Stimulated activated CD4-positive, alpha-beta T cell treated with anti-CD3 and anti-CD28 coated beads, Interleukin-1b, Interleukin-23, amount 100 ng/mL, for 1 hour (primary cell): ENCODE measurements around the gene NBPF8.
"Not testable (repeated sequence)": the region's sequence is repeated elsewhere in the genome, so short reads cannot be mapped to it uniquely, and the experiment has no call there.

ENCODE experiments used
- DNase-seq, 2 donors: peaks; one replicate each; pipeline ENCODE4 v3.0.0-alpha.2; 2020; ENCODE audit warnings: low read depth in 2 of 2

NBPF8 gene, protein sequence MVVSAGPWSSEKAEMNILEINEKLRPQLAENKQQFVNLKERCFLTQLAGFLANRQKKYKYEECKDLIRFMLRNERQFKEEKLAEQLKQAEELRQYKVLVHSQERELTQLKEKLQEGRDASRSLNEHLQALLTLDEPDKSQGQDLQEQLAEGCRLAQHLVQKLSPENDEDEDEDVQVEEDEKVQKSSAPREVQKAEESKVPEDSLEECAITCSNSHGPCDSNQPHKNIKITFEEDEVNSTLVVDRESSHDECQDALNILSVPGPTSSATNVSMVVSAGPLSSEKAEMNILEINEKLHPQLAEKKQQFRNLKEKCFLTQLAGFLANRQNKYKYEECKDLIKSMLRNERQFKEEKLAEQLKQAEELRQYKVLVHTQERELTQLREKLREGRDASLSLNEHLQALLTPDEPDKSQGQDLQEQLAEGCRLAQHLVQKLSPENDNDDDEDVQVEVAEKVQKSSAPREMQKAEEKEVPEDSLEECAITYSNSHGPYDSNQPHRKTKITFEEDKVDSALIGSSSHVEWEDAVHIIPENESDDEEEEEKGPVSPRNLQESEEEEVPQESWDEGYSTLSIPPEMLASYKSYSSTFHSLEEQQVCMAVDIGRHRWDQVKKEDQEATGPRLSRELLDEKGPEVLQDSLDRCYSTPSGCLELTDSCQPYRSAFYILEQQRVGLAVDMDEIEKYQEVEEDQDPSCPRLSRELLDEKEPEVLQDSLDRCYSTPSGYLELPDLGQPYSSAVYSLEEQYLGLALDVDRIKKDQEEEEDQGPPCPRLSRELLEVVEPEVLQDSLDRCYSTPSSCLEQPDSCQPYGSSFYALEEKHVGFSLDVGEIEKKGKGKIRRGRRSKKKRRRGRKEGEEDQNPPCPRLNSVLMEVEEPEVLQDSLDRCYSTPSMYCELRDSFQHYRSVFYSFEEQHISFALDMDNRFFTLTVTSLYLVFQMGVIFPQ

DNA sequence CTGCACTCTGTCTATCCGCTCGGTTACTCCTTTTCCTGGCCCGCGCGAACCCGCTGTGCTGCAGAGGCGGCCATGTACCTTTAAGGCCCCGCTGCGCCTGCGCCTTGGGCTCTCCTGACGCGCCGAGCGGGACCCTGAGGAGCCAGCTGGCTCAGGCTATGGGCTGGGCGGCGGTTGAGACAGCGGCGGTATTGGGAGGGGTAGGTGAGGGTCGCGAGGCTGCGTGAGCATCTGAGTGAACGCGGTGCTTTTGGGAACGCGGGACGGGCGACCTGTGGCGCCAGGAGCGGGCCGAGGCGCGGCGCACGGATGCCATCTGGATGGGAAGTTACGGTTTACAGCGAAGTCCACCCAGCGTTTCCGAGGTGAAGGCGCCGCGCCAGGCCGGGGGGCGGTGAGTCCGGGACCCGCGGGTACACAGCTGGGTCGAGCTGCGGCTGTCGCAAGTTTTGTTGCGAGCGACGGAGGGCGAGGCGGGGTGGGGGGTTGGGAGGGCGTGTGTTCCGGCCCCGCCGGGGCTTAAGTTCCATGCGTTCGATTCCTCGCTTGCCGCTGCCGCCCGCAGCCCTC, at the start of gene NBPF8:
TSS of gene NBPF8 (plus strand) at position 125 of the 570 bp plus-strand sequence. CDS start 21,488 bp downstream, outside the sequence.
- peak; percentile 16 to 34 for DNase-seq

DNA sequence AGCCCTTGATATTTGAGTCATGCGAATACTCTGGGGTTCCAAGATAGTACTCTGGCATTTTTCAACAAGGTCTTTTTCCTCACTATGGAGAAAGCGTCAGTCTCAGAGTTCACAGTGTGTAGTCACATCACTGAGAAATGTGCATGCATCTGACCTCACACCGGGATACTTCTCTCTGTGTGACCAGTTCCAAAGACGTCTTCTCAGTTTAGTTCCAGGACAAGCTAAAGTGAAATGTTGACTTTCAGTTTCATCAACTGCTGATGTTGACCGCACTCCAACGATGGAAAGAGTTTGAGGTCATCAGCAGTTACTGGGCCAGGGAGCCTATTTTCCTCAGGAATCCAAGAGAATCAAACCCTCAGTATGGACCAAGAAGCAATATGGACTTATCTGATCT, 47.1 kb upstream of the NBPF8 start:
- not testable (repeated sequence) for DNase-seq

DNA sequence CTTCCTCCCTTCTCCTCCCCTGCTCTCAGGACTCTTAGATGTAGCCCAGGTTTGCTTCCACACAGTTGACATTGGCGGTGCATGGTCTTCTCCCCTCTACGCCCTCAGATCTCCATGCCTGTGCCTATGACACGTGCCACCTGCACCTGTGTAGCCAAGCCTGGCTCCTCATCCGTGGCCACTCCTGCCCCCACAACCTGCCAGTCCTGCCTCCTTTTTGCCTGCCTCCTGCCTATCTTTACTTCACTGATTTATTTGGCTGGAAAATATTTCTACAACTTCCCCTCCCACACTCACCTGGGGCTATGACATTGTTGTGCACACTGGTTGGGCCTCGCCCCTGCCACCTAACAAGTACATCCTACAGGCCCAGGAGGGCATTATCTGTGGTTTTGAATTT, 28.2 kb upstream of the NBPF8 start:
- not testable (repeated sequence) for DNase-seq

DNA sequence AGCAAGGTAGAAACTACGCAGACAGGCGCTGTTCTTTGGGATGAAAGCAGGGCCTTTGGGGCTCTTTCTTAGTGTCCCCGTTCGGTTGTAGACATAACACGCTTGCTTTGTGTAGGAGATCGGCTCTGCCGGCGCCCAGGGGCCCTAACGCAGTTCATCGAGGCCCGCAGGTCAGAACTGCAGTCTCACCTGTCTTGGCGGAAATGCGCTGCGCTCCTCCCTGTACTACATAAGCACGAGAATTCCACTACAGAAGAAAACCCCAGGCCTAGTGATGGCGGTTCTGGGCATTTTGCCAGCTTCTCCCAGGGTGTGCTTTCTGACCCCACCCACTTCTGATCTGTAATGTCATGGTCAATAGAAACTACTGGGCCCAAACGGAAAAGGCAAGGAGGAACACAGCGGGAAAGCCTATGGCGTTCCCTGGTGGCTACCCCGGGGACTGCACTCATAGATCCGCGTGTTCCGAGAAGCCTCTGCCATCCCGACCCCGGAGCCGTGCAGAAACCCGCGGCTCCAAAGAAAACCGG, 26.2 kb upstream of the NBPF8 start:
- DNase-seq = not testable (repeated sequence)

DNA sequence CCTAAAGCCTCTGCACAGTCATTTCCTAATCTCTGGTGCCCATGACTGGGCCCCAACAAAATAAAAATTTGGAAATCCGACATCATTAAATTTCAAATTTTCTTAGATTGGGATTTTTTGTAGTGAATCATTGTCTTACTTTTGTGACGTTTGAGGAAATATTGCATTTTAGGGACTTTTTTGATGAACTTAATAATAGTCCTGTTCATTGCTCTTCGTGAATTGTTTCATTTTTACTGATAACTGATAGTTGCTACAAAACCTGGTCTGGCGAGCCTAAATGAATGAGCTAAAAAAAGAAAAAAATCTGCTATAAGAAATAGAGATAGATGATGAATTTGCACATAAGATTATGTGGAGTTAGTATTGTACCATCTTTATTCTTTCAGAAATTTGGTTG, 23.5 kb upstream of the NBPF8 start:
- DNase-seq = not testable (repeated sequence)

DNA sequence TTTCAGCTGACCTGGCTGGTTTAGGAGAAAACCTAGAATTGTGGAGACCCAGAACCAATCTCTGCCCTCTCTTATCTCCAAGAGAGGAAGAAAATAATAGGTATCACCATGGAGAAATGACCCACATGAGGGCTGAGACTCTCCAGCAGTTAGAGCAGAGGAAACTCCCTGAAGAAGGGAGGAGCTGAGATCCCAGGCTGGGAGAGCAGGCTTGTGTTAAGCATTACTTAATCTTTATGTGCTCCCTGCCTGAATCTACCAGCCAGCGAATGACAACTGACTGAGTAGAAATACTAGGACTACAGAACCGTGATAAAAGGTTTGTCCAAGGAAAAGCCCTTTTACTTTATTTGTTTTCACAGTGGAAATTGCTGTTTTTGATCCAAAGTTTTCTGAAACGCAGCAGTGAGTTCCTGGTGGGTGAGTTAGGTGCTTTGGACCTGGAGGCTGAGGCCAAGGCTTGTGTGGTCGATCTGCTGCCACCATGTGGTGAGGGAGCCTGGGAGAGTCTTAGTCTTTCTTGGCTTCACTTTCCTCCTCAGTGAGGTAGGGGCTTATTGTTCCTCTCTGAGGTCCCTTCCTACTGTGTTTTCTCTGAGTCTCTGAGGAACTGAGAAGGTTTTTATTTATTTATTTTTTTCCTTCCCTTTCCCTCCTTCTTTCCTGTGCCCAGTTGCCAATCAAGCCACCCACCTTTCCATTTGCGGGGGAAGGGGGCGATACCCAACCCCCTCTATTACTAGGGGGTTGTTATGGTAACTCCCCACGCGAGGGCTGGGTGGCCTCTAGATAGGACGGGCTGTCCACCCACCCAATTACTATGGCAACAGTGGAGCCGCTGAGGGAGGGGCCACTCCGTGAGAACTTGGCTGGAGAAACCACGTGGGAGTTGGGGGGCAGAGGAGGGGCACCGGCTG, 21.3 kb upstream of the NBPF8 start:
- DNase-seq = not testable (repeated sequence)

DNA sequence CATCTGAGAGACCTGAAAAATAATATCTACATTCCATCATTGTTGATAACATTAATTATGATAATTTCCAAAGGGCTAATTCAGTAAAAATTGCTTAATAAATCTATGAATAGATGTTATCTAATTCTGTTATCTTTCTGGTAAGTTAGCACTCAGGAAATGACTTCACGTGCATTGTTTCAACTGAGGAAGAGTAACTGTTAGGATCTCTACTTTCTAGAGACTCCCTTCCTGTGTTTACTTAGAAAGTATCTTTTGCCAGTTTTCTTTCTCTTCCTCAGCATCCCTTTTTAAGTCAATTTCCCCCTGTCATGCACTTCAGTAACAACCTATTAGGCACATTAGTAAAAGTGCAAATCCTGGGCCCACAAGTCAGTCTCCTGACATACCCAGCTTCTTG, 9.5 kb upstream of the NBPF8 start:
- not testable (repeated sequence) for DNase-seq

DNA sequence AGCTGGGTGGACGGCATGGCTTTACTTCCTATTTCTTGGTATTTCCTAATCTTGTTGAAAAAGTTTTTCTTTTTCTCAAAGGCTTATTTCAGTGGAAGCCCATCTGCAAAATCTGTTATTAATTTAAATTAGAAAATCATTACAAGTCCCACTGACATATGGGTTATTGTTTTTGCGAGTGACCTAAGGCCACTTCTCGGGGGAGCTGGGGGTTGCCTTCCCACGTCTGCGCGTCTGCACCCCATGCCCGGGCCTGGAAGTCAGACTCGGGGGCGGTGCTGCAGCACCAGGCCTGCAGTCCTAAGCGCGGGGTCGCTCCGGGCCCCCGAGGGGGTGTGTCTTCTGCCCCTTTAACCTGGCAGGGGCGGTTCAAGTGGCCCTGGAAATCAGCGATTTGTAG, 384 bp upstream of the NBPF8 start:
- not testable (repeated sequence) for DNase-seq

DNA sequence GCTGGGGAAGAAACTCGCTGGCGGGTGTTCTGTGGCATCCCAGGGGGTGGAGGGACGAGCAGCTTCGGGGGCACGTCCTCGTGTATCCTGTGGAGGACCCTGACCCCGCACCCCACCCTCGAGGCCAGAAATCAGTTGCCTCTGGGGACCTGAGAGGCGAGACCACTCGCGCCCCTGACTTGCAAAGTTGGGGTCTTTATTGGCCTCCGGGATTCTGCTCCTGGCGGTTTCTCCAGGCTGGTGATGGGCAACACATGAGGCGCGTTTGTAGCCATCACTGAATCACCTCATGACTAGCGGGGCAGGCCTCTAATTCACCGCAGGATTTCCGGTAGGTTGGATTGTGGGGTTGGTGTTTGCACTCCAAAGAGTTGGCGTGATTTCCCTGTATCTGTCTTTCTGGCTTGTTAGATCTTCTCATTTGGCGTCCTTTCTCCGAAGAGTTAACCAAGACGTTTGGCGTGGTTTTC, 692 bp downstream of the NBPF8 start:
- DNase-seq = peak in 1 of 2 donors; percentile 2

DNA sequence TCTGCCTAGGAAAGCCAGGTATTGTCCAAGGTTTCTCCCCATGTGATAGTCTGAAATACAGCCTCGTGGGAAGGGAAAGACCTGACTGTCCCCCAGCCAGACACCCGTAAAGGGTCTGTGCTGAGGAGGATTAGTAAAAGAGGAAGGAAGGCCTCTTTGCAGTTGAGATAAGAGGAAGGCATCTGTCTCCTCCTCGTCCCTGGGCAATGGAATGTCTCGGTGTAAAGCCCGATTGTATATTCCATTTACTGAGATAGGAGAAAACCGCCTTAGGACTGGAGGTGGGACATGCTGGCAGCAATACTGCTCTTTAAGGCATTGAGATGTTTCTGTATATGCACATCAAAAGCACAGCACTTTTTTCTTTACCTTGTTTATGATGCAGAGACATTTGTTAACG, 10.2 kb downstream of the NBPF8 start:
- DNase-seq = not testable (repeated sequence)

DNA sequence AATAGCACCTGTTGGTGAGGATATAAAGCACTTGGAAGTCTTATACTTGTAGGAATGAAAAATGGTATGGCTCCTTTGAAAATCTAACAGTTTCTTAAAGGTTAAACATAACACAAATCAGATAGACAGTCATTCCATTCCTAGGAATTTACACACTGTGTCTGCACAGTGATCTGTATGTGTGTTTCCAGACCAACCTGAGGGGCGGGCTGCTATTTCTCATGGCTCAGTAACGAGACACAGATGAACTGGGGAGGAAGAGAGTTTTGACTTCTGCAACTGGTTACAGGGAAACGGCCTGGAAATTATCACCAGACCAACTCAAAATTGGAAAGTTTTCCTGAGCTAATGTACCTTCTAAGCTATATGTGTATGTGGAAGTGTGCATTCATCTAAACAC, 16.8 kb downstream of the NBPF8 start:
- DNase-seq = not testable (repeated sequence)

DNA sequence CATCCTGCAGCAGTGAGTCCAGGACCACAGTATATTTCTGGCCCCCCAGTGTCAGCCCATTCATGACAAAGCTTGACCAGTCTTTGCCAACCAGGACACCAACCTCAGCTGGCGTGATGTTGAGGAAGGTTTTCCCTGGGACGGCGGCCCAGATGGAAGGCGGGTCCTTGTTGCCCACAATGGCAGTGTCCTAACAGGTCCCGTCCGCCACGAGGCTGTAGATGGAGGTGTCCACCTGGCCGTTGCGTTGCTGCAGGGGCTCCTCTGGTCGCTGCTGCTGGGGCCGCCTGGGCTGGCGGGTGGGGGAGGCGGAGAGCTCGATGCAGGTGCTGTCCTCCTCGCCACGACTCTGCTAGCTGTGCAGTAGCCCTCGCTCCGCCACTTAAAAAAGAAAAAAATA, 19.0 kb downstream of the NBPF8 start:
- DNase-seq = not testable (repeated sequence)

DNA sequence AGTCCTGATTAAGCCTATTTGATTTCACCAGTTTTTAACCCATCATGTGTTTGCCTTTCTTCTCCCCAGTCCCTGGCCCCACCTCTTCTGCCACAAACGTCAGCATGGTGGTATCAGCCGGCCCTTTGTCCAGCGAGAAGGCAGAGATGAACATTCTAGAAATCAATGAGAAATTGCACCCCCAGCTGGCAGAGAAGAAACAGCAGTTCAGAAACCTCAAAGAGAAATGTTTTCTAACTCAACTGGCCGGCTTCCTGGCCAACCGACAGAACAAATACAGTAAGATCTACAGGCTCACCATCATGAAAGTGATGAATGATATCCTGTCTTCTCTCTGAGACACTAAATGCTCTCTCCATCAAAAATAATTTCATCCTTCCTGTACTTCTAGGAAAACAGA, 34.3 kb downstream of the NBPF8 start:
- not testable (repeated sequence) for DNase-seq
